Measurements from ENCODE around the gene PGP.

The PGP gene

GRCh38 chr16:2237102-2237482 is 22.5 kb upstream of the PGP start:
- DNase-seq = no peak

GRCh38 chr16:2236337-2237101 is 21.9 kb upstream of the PGP start, which contains the start of gene DNASE1L2:
Gene DNASE1L2, plus strand, starts transcription at chr16:2236444. Its CDS starts 373 bp downstream, at chr16:2236817.
- no peak for DNase-seq

GRCh38 chr16:2235695-2236336 is 21.2 kb upstream of the PGP start:
- no peak for DNase-seq

DNA sequence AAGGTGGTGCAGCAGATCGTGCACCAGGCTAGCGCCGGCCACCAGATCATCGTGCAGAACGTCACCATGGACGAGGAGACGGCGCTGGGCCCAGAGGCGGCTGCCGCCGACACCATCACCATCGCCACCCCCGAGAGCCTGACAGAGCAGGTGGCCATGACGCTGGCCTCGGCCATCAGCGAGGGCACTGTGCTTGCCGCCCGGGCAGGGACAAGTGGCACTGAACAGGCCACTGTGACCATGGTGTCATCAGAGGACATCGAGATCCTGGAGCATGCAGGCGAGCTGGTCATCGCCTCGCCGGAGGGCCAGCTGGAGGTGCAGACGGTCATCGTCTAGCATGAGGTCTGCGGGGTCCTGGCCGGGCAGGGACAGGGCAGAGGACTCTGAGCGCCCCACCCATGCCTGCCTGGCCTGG is 20.6 kb upstream of the PGP start:
- DNase-seq = no peak

- DNase-seq = no peak
Observed at GRCh38 chr16:2234813-2235170, 20.2 kb upstream of the PGP start.

GRCh38 chr16:2233872-2234812 is 19.5 kb upstream of the PGP start:
- DNase-seq = no peak

DNA sequence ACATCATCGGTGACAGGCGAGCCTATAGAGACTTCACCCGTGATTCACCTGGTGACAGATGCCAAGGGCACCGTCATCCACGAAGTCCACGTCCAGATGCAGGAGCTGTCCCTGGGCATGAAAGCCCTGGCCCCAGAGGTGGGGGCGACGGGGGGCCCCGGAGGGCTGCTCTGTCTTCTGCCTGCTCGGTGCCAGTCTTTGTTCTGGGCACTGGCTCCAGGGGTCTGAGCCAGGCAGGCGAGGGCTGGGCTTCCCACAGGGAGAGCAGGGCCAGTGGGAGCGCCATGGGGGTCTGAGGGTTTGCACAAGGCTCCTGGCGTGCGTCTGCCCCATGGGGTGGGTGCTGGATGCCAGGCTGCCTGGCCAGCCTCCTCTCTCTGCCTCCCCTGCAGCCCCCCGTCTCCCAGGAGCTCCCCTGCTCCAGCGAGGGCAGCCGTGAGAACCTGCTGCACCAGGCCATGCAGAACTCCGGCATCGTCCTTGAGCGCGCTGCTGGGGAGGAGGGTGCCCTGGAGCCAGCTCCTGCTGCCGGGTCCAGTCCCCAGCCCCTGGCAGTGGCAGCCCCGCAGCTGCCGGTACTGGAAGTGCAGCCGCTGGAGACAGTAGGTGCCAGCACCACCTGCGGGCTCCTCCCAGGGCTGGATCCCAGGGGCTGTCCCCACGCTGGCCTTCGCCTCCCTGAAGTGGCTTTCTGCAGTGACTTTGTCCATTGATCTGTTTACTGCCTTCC is 18.6 kb upstream of the PGP start:
- no peak for DNase-seq

GRCh38 chr16:2232094-2232990 is 17.7 kb upstream of the PGP start:
- no peak for DNase-seq

GRCh38 chr16:2231016-2231931 is 16.6 kb upstream of the PGP start:
- no peak for DNase-seq

- no peak for DNase-seq
Observed at GRCh38 chr16:2230376-2230775, 15.7 kb upstream of the PGP start.

DNA sequence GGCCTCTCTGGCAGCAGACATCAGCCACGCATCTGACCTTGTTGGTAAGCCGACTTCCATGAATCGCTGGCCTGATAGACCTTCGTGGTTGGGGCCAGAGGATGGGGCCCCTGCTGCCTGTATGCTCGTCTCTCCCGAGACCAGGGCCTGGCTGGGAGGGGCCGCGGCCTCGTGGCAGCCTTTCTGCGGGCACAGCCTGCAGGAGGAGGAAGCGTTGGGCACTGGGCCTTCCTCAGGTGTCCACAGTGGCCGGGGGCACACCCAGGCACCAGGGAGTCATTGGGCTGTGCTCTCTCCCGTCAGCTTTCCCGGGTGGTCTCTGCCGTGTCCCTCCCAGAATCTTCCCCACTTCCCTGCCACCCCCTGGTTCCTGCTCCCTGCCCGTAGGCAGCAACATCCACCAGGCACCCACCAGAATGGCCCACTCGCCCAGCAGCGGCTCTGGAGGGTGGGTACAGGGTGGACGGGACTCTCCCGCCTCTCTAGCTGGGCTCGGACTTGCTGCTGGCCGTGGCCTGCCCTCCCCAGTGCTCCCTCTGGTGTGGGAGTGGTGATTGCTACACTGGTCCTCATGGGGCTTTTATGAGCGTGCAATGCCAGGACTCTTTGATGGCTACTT is 15.1 kb upstream of the PGP start:
- DNase-seq = no peak

GRCh38 chr16:2229091-2229490 is 14.5 kb upstream of the PGP start:
- no peak for DNase-seq

- no peak for DNase-seq
Observed at GRCh38 chr16:2228161-2228824, 13.7 kb upstream of the PGP start.

DNA sequence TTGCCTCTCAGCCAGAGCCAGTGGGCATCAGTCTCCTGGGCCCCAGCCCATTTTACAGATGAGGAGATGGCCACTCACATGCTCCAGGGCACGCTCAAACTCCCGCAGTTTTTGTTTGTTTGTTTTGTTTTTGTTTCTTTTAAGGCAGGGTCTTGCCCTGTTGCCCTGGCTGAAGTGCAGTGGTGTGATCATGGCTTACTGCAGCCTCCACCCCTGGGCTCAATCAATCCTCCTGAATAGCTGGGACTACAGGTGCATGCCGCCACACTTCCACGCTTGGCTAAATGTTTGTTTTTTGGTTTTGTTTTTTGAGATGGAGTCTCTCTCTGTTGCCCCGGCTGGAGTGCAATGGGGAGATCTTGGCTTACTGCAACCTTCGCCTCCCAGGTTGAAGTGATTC is 12.3 kb upstream of the PGP start:
- DNase-seq = no peak

DNA sequence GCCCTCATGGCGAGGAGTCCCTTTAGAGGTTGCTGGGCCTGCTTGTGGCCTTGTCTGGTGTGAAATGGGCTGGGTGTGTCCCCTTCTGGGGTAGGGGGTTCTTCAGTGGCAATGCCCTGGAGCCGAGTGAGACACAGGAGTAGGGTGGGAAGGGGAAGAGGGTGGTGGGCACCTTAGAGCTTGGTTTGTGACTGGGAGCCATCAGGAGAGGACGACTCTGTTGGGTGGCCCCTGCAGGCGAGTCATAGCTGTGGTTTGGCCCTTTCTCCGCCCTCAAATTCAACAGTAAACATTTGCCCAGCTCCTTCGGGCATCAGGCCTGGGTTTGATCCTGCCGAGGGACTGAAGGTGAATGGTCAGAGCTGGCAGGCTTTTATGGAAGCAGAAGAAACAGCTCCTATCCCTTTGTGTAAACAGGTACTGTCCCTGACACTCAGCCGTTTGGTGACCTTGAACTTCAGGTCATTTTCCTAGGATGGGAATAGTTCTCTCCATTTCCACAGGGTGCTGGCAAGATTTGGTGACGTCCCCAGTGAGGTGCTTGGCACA is 11.7 kb upstream of the PGP start:
- no peak for DNase-seq

GRCh38 chr16:2223942-2224486 is 9.4 kb upstream of the PGP start:
- DNase-seq = no peak

DNA sequence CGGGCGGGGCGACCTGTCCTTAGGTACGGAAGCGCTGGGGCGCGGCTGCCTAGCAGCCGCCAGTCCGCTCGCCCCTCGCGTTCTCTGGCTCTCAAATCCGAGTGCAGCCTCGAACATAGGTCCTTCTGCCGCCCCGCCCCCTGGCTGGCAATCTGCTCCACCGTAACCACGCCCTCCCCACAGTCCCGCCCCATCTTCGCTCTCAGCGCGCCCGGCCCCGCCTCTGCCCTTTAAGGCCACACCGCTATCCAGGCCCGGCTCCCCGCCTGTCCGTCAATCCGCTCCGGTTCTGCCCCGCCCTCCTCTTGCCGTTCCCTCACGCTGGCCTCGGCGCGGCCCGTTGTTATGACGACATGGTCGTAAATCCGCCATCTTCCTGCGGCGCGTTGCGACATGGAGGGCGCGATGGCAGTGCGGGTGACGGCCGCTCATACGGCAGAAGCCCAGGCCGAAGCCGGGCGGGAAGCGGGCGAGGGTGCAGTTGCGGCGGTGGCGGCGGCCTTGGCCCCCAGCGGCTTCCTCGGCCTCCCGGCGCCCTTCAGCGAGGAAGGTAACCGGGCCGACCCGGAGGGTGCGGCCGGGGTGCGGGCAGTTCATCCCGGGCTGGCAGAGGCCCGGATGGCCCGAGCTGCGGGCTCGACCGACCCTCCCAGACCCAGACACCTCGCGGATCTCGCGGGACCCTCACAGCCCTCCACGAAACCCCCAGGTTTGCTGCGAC is 8.7 kb upstream of the PGP start, which contains the start of gene E4F1:
Gene E4F1 (plus strand): TSS at position 371 of the 721 bp plus-strand sequence. CDS start 23 bp downstream, at position 394.
- DNase-seq = peak; percentile 91

- no peak for DNase-seq
Observed at GRCh38 chr16:2216330-2216729, 1.7 kb upstream of the PGP start.
